H9 (cell line): Measurements from ENCODE around the gene TSKU. TPM values are rescaled to one million over a fixed set of nuclear protein-coding genes. Genes with fewer than 3 reads are reported as not detected.

Experiments
- DNase-seq: peaks from one replicate; pipeline ENCODE4 v3.0.0-alpha.2; 2017
- H2AFZ ChIP-seq: one replicate; pipeline ENCODE4 v1.6.1; 2013; ENCODE audit warnings: mild to moderate bottlenecking, low read length, control low read depth, moderate library complexity
- H2AK5ac ChIP-seq: 2 replicates; pipeline ENCODE4 v1.6.1; 2013; ENCODE audit warnings: low read length, control low read depth, mixed read lengths; ENCODE audit not compliant: insufficient read length
- H2BK120ac ChIP-seq: one replicate; pipeline ENCODE4 v1.6.1; 2013; ENCODE audit warnings: low read depth, mild to moderate bottlenecking, low read length, control low read depth, inconsistent platforms; ENCODE audit not compliant: poor library complexity, severe bottlenecking
- H2BK12ac ChIP-seq: 2 replicates; pipeline ENCODE4 v1.6.1; 2013; ENCODE audit warnings: low read length, control low read depth, mixed read lengths, low read depth; ENCODE audit not compliant: insufficient read length
- H2BK15ac ChIP-seq: 2 replicates; pipeline ENCODE4 v1.6.1; 2013; ENCODE audit warnings: low read depth, low read length, control low read depth
- H2BK20ac ChIP-seq: one replicate; pipeline ENCODE4 v1.6.1; 2013; ENCODE audit warnings: low read depth, mild to moderate bottlenecking, low read length, control low read depth, inconsistent platforms; ENCODE audit not compliant: poor library complexity, severe bottlenecking
- H2BK5ac ChIP-seq: 2 replicates; pipeline ENCODE4 v1.6.1; 2013; ENCODE audit warnings: low read length, control low read depth, mixed read lengths; ENCODE audit not compliant: insufficient read length
- H3K14ac ChIP-seq: 2 replicates; pipeline ENCODE4 v1.6.1; 2013; ENCODE audit warnings: low read length, control low read depth; ENCODE audit not compliant: insufficient read depth
- H3K18ac ChIP-seq: 2 replicates; pipeline ENCODE4 v1.6.1; 2013; ENCODE audit warnings: low read depth, mild to moderate bottlenecking, mixed read lengths, low read length, control low read depth; ENCODE audit not compliant: insufficient read length
- H3K23ac ChIP-seq: 2 replicates; pipeline ENCODE4 v1.6.1; 2013; ENCODE audit warnings: low read length, control low read depth, mixed read lengths, low read depth; ENCODE audit not compliant: insufficient read length
- H3K23me2 ChIP-seq: 2 replicates; pipeline ENCODE4 v1.6.1; 2013; ENCODE audit warnings: low read depth, mild to moderate bottlenecking, mixed read lengths, low read length, control low read depth; ENCODE audit not compliant: insufficient read length, poor library complexity, severe bottlenecking
- H3K27ac ChIP-seq: 2 replicates; pipeline ENCODE4 v1.5.1; 2013; ENCODE audit warnings: low read length, control low read depth, mixed read lengths, low read depth; ENCODE audit not compliant: insufficient read length
- H3K27me3 ChIP-seq: 2 replicates; pipeline ENCODE4 v1.6.1; 2013; ENCODE audit warnings: low read length, control low read depth, inconsistent platforms; ENCODE audit not compliant: insufficient read depth
- H3K4ac ChIP-seq: 2 replicates; pipeline ENCODE4 v1.6.1; 2013; ENCODE audit warnings: low read depth, mild to moderate bottlenecking, control low read depth, inconsistent platforms, low read length, moderate library complexity
- H3K4me1 ChIP-seq: 2 replicates; pipeline ENCODE4 v1.6.1; 2013; ENCODE audit warnings: low read length, control low read depth, inconsistent platforms; ENCODE audit not compliant: insufficient read depth
- H3K4me2 ChIP-seq: 2 replicates; pipeline ENCODE4 v1.6.1; 2013; ENCODE audit warnings: low read length, control low read depth, mixed read lengths; ENCODE audit not compliant: insufficient read length, insufficient read depth
- H3K56ac ChIP-seq: 2 replicates; pipeline ENCODE4 v1.6.1; 2013; ENCODE audit warnings: low read depth, mild to moderate bottlenecking, mixed read lengths, low read length, control low read depth; ENCODE audit not compliant: insufficient read length
- H3K79me1 ChIP-seq: 2 replicates; pipeline ENCODE4 v1.6.1; 2013; ENCODE audit warnings: low read depth, mild to moderate bottlenecking, moderate library complexity, low read length, control low read depth, inconsistent platforms; ENCODE audit not compliant: insufficient read depth, poor library complexity, severe bottlenecking
- H3K79me2 ChIP-seq: 2 replicates; pipeline ENCODE4 v1.6.1; 2013; ENCODE audit warnings: low read length, control low read depth, inconsistent platforms; ENCODE audit not compliant: insufficient read depth
- H3K9ac ChIP-seq: 2 replicates; pipeline ENCODE4 v1.6.1; 2013; ENCODE audit warnings: low read length, control low read depth, mixed read lengths; ENCODE audit not compliant: insufficient read length; ENCODE audit errors: extremely low read depth
- H3K9me3 ChIP-seq: one replicate; pipeline ENCODE4 v1.6.1; 2013; ENCODE audit warnings: low read depth, low read length, inconsistent platforms; ENCODE audit not compliant: control insufficient read depth
- H3T11ph ChIP-seq: one replicate; pipeline ENCODE4 v1.6.1; 2013; ENCODE audit warnings: mild to moderate bottlenecking, low read length, control low read depth, inconsistent platforms
- H4K20me1 ChIP-seq: one replicate; pipeline ENCODE4 v1.6.1; 2013; ENCODE audit not compliant: control insufficient read depth, insufficient read length, insufficient read depth
- H4K5ac ChIP-seq: 2 replicates; pipeline ENCODE4 v1.6.1; 2013; ENCODE audit warnings: low read depth, mild to moderate bottlenecking, mixed read lengths, low read length, control low read depth; ENCODE audit not compliant: insufficient read length
- H4K8ac ChIP-seq: replicated peaks from 2 replicates; pipeline ENCODE4 v1.6.1; 2013; ENCODE audit warnings: low read length, control low read depth, mixed read lengths, low read depth; ENCODE audit not compliant: insufficient read length
- H4K91ac ChIP-seq: 2 replicates; pipeline ENCODE4 v1.6.1; 2013; ENCODE audit warnings: low read depth, mild to moderate bottlenecking, moderate library complexity, mixed read lengths, low read length, control low read depth; ENCODE audit not compliant: insufficient read length
- H3K27ac Mint-ChIP-seq, 3 experiments: 2 replicates in 2 of 3; 3 replicates in 1 of 3; pipeline ENCODE4 v1.8.0; 2020 to 2021; ENCODE audit warnings: mixed read lengths in 3 of 3, mild to moderate bottlenecking in 1 of 3, moderate library complexity in 1 of 3
- H3K27me3 Mint-ChIP-seq: 2 replicates; pipeline ENCODE4 v1.8.0; 2021; ENCODE audit warnings: low read depth, mild to moderate bottlenecking, moderate library complexity, mixed read lengths
- H3K36me3 Mint-ChIP-seq, 3 experiments: 2 replicates in 2 of 3; 3 replicates in 1 of 3; pipeline ENCODE4 v1.8.0; 2020 to 2021; ENCODE audit warnings: low read depth in 3 of 3, mixed read lengths in 3 of 3; ENCODE audit not compliant: insufficient read depth in 1 of 3
- H3K4me1 Mint-ChIP-seq, 2 experiments: 2 replicates each; pipeline ENCODE4 v1.8.0; 2020; ENCODE audit warnings: mixed read lengths in 2 of 2
- H3K4me3 Mint-ChIP-seq, 2 experiments: 2 replicates in 1 of 2; 3 replicates in 1 of 2; pipeline ENCODE4 v1.8.0; 2020 to 2021; ENCODE audit warnings: mild to moderate bottlenecking in 2 of 2, mixed read lengths in 2 of 2, moderate library complexity in 1 of 2
- H3K9me3 Mint-ChIP-seq, 2 experiments: 2 replicates in 1 of 2; 3 replicates in 1 of 2; pipeline ENCODE4 v1.8.0; 2020; ENCODE audit warnings: mild to moderate bottlenecking in 2 of 2, mixed read lengths in 2 of 2, moderate library complexity in 1 of 2
- WGBS: extraction: QIAGEN DNeasy Blood & Tissue Kit; methylation state at CpG from one replicate; pipeline ENCODE4 v1.1.7; 2013; ENCODE audit warnings: missing lambda C conversion rate, low lambda C conversion rate, mixed read lengths; ENCODE audit not compliant: insufficient read length; ENCODE audit errors: extremely low coverage; 5-methylcytosine and 5-hydroxymethylcytosine counted together
- total RNA-seq: library from RNA; stranded (reverse); gene quantifications from 2 replicates; pipeline ENCODE4 v1.2.1, GENCODE V29; 2021
- TF ChIP-seq, protein P1 (sequence below): fragments of 200-600 bp; sonication (generic); conservative IDR thresholded peaks from 3 replicates; pipeline ENCODE4 v1.8.0; 2021; ENCODE audit warnings: antibody characterized with exemption, mild to moderate bottlenecking

TSKU gene
- total RNA-seq, 1 experiment from 2014 or later, result 25.4 TPM

DNA sequence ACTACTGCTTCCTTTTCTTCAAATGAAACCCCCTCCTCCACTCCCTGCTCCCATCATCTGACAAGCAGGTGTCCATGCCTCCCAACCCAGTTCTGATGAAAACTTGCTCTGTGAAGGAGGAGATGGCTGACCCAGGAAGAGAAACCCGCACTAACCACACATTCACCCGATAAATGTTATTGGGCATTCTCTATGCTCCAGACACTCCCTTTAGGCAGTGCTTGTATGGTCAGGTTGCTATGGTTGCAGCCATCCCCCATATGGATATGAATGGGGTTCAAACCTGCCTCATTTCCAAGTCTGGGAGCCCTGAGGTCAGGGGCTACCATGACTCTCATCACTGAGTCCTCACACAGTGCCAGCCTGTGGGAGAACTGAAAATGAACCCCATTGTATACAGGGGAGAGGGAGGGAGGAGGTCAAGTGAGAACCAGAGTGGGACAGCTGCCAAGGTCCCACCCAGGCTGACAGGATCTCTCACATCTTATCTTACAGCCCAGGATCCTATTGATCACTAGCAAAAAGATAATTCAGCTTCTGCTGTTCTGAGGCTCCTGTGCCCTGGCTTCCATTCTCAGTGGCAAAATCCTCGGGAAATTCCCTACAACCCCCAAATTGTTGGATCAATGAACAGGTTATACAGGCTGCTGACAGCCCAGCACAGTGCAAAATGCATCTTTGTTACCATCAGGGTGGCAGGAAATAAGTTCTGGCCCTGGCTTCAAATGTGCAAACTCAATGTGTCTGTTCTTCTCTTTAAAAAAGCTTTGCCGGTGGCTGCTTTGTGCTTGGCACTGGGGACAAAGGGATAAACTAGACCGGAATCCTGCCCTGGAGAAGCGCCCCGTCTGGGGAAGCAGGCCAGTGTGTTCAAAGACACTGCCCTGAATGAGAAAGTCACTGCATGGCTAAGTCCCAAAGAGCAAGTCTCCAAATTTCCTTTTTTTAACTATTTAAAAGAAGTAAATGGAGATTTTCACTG, 54.8 kb downstream of the TSKU start:
- peaks cover 18 to 24% of the 10 kb centered on the region in 2 experiments for H3K4me1 Mint-ChIP-seq
- no peaks in the 10 kb centered on the region; a peak in 1 of 5 replicates for H3K9me3 Mint-ChIP-seq
- Histone ChIP-seq H2AK5ac (no peak overlapping the region), H4K91ac (no peak overlapping the region), H3K23ac (no peak overlapping the region), H3T11ph (no peak overlapping the region), H3K9me3 (no peaks in the 10 kb centered on the region), H2BK12ac (no peak overlapping the region), H2BK120ac (no peak overlapping the region), H2BK20ac (no peak overlapping the region), H4K20me1 (no peaks in the 10 kb centered on the region), H3K4me2 (no peak overlapping the region), H3K14ac (no peak overlapping the region), H4K8ac (no peak overlapping the region), H3K27ac (no peak overlapping the region), H3K4me1 (no peaks in the 10 kb centered on the region), H3K56ac (no peak overlapping the region), H3K4ac (no peak overlapping the region), H2BK15ac (no peak overlapping the region), H2BK5ac (no peak overlapping the region), H2AFZ (no peak overlapping the region), H4K5ac (no peak overlapping the region), H3K27me3 (no peaks in the 10 kb centered on the region), H3K79me2 (no peaks in the 10 kb centered on the region), H3K23me2 (no peaks in the 10 kb centered on the region), H3K18ac (no peak overlapping the region), H3K9ac (no peak overlapping the region), H3K79me1 (no peaks in the 10 kb centered on the region)
- H3K36me3 Mint-ChIP-seq, result no peaks in the 10 kb centered on the region
- H3K27ac Mint-ChIP-seq, result no peak overlapping the region; a peak in 1 of 7 replicates
- no peak for DNase-seq
- WGBS, result no CpG with 5 or more reads among the region's 7 CpGs
- no peak overlapping the region for H3K4me3 Mint-ChIP-seq
- TF ChIP-seq, protein P1, sequence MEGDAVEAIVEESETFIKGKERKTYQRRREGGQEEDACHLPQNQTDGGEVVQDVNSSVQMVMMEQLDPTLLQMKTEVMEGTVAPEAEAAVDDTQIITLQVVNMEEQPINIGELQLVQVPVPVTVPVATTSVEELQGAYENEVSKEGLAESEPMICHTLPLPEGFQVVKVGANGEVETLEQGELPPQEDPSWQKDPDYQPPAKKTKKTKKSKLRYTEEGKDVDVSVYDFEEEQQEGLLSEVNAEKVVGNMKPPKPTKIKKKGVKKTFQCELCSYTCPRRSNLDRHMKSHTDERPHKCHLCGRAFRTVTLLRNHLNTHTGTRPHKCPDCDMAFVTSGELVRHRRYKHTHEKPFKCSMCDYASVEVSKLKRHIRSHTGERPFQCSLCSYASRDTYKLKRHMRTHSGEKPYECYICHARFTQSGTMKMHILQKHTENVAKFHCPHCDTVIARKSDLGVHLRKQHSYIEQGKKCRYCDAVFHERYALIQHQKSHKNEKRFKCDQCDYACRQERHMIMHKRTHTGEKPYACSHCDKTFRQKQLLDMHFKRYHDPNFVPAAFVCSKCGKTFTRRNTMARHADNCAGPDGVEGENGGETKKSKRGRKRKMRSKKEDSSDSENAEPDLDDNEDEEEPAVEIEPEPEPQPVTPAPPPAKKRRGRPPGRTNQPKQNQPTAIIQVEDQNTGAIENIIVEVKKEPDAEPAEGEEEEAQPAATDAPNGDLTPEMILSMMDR, result no peak
- peaks cover 6% of the 10 kb centered on the region for H3K27me3 Mint-ChIP-seq
